UCSD-AML1 (cell line): ENCODE results near the gene ALDH3B1.
A peak's percentile ranks its signal among the peaks of the same experiment; 100 is the strongest.

Experiments used
- DNase-seq: peaks from one replicate; lab custom pipeline; 2025; ENCODE audit not compliant: unreplicated experiment; lab: John Stamatoyannopoulos, UW

The ALDH3B1 gene

GRCh38 chr11:68012843-68013610 is 2.9 kb downstream of the ALDH3B1 start:
- DNase-seq, result no peak

DNA sequence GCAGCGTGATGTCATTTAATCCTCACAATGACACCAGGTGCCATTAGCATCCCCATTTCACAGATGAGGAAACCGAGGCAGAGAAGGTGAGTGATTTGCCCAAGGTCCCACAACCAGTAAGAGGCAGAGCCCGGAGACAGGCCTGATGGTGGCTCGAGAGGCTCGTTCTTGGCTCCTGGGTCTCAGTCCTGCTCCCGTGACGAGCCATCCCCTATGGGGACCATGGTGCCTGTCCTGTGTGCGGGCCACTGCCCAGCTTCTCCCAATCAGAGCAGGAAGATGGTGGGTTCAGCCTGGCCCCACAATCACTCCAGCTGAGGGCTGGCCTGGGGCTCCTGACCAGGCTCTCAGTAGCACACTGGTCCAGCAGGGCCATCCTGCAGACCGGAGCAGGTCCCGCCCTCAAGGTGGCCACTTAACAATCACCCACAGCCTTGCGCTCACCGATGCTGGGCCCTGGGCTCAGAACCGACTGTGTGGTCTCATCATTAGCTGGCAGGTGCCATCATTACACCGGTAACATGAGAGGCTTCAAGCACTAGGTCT is 3.6 kb downstream of the ALDH3B1 start:
- no peak for DNase-seq

DNA sequence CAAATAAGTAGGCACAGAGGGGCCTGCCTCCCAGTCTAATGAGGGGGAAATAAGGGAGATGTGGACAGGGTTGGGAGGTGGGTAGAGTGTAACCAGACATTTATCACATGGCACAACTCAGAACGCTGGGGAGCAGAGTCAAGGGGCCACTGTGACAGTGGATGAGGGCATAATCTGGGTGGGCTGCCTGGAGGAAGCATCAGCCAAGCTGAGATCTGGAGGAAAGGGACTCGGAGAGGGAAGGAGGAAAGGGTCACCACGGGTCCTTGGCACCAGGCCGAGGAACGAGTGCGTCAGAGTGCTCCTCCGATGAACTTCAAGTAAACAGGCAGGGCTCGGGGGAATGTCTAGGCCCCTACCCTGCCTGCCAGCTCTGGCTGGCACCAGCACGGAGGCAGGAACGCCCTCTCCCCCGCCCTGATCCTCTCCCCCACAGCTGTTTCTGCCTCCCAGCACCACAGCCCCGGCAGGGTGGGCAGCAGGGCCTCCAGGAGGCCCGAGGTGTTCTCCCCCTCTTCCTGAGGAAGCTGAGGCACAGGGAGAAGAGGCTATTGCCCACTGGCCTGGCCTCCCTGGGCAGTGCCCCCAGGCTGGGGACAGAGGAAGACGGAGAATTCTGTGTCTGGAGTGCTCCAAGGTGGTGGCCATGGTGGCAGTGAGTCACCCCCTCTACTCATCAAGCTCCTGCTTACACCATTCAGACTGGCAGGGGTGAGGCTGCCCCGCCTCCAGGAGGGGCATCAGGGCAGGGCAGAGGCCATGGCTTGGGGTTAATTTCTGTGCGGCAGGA is 4.2 kb downstream of the ALDH3B1 start:
- DNase-seq, result peak; percentile 31

GRCh38 chr11:68014947-68015447 is 4.9 kb downstream of the ALDH3B1 start:
- DNase-seq, result no peak

GRCh38 chr11:68015467-68015866 is 5.3 kb downstream of the ALDH3B1 start:
- no peak for DNase-seq

DNA sequence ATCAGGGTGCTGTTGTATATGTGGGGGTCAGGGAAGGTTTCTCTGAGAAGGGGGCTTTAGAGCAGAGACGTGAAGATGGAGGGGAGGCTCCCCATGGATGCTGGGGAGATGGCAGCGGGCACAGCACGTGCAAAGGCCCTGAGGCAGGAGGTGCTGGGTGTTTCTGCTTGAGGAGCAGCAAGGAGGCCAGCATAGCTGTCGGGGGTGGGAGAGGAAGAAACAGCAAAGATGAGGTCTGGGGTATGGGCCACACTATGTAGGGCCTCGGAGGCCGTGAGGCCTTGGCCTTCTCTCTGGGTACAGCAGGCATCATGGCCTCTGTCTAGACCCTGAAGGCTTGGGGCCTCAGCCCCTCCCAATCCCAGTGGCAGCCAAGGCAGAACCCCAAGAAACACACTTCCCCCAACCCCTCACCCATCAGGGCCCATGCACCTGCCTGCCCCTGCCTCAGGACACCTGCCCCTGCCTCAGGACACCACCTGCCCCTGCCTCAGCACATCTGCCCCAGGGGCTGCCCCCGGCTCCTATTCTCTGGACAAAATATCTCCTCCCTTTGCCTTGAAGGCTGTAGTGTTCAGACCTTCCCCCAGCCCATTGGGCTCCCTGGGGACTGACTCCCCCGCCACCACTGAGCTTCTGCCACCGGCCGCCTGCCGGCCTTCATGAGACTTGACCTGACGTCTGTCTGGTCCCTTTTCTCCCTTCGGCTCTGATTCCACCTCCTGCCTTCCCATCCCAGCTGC is 6.2 kb downstream of the ALDH3B1 start:
- DNase-seq, result no peak

DNA sequence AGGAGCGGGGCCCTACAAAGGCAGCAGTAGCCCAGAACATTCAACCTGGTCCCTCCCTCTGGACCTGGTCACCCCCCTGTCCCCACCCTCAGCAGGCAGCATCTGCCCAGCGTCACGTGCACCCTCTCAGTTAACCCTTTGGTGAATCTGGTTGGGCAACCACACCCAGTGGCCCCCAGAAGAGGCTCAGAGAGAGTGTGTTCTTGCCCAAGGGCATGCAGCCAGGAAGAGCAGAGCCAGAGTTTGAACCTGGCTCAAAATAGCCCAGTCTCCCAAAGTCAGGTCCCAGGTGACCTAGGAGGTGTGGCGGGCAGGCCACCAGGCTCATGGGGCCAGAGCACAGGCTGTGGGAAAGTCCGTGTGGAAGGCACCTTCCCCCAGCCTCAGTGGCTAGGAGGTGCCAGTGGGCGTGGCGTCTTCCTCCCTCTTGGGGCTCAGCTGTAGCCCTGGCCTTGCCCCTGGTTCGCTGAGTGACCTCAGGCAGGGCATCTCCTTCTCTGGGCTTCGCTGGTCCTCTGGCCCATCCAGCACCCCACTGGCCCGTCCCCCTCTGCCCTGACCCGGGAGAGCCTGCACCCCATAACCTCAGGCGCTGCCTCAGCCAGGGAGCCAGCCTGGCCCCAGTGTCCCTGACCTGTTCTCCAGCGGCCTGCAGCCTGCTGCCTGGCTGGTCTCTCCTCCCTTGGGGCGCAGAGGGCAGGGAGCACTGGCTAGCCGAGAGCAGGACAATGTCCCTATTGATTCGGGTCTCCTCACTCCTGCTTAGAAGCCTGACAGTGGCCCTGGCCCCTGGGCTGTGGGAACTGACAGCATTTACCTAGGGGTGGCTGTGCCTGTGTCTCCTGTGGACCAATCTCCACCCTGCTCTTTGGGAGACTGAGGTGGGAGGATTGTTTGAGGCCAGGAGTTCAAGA is 7.0 kb downstream of the ALDH3B1 start:
- DNase-seq, result no peak

DNA sequence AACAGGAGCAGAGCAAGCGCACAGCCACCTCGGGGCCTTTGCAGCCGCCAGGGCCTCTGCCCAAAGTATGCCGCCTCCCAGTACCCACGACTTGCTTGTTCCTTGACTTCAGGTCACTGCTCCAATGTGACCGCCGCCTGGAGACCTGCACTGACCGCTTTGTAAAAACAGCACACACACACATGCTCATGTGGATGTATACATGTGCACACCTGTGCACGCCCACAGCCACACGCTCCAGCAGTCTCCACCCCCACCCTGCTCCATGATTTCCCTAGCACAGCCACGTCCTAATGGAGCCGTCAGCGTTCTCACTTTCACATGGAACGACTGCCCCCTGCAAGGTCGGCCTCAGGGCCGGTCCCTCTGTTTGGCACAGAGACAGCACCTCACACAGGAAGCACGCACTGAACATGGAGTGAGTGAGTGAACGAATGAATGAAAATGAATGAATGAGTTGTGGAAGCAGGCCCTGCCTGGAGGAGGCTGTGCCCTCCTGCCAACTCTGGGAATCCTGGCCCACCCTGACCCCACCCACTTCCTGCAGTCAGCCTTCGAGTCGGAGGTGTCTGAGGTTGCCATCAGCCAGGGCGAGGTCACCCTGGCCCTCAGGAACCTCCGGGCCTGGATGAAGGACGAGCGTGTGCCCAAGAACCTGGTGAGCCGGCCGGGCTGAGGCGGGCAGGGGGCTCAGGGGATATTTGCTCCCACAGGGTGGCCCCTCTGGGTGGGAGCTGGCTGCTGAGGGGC is 8.0 kb downstream of the ALDH3B1 start:
- DNase-seq, result no peak

DNA sequence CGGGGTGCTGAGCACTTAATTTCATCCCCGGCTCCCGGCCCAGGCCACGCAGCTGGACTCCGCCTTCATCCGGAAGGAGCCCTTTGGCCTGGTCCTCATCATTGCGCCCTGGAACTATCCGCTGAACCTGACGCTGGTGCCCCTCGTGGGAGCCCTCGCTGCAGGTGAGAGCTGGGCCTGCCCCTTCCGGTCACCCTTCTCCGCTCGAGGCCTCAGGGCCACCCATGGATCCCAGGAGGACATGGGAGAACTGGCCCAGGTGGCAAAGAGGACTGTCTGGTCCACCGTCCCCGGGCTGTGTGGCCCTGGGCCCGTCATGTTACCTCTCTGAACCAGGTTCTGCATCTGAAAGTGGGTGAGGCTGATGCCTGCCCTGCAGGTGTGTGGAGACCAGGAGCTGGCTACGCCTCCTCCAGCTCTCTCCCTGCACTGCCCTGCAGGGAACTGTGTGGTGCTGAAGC is 8.6 kb downstream of the ALDH3B1 start:
- no peak for DNase-seq

DNA sequence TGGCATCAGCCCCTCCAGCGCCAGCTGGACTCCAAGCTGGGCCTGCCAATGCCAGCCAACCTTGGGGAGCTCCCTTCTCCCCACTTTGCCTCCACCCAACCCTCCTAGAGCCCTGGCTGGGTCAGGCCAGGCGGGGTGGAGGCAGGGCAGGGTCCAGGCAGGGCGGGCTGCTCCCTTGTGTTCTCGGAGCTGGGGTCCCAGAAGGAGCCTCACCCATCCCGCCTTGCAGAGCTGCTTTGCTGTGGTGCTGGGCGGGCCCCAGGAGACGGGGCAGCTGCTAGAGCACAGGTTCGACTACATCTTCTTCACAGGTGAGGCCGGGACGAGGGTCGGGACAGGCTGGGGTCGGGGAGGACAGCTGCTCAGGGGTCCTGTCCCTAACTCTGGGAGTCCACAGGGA is 9.4 kb downstream of the ALDH3B1 start:
- no peak for DNase-seq

DNA sequence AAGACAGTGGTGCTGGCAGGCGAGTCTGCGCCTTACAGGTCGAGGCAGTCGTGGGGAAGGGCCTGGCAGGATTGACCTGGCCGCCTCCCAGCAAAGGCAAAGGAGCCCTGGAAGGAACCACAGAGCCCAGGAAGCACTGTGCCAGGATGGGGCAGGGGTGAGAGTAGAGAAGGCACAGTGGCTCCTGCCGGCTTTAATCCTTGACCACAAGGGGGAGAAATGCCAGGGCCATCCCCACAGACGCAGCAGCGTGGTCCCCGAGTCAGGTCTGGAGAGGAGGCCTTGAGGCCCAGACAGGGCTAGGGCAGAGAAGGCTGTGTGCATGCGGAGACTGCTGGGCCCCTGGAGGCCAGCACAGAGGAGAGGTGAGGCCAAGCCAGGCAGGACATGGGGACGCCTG is 10.4 kb downstream of the ALDH3B1 start:
- peak; percentile 41 for DNase-seq

DNA sequence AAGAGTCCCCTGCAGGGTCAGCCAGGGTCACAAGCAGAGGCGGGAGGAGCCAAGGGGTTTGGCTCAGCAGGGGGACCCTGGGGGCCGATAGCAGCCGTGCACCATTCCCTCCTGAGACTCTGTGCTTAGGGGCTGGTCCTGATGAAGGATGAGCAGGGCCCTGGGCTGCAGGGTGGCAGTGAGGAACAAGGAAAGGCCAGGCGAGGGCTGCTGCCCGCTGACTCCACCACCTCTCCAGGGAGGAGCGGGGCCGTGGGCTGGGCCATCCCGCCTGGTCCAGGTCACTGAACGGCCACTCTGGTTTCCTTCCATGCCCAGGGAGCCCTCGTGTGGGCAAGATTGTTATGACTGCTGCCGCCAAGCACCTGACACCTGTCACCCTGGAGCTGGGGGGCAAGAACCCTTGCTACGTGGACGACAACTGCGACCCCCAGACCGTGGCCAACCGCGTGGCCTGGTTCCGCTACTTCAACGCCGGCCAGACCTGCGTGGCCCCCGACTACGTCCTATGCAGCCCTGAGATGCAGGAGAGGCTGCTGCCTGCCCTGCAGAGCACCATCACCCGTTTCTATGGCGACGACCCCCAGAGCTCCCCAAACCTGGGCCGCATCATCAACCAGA is 11.2 kb downstream of the ALDH3B1 start:
- no peak for DNase-seq

GRCh38 chr11:68022531-68022930 is 12.4 kb downstream of the ALDH3B1 start:
- no peak for DNase-seq

GRCh38 chr11:68024508-68024907 is 14.4 kb downstream of the ALDH3B1 start:
- DNase-seq, result no peak

GRCh38 chr11:68025047-68025446 is 14.9 kb downstream of the ALDH3B1 start:
- no peak for DNase-seq

- DNase-seq, result no peak
Observed at GRCh38 chr11:68026391-68027105, 16.4 kb downstream of the ALDH3B1 start.

DNA sequence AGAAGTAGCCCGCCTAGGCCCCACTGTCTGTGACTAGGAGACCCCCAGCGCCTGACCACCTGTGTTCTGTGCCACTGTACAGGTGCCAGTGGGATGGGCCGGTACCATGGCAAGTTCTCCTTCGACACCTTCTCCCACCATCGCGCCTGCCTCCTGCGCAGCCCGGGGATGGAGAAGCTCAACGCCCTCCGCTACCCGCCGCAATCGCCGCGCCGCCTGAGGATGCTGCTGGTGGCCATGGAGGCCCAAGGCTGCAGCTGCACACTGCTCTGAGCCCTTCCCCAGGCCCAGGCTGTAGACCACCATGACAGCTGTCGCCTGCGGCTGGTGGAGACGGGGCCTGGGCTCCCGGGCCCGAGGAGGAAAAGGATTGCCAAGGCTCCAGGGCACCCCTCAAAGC is 17.5 kb downstream of the ALDH3B1 start:
- DNase-seq, result no peak

DNA sequence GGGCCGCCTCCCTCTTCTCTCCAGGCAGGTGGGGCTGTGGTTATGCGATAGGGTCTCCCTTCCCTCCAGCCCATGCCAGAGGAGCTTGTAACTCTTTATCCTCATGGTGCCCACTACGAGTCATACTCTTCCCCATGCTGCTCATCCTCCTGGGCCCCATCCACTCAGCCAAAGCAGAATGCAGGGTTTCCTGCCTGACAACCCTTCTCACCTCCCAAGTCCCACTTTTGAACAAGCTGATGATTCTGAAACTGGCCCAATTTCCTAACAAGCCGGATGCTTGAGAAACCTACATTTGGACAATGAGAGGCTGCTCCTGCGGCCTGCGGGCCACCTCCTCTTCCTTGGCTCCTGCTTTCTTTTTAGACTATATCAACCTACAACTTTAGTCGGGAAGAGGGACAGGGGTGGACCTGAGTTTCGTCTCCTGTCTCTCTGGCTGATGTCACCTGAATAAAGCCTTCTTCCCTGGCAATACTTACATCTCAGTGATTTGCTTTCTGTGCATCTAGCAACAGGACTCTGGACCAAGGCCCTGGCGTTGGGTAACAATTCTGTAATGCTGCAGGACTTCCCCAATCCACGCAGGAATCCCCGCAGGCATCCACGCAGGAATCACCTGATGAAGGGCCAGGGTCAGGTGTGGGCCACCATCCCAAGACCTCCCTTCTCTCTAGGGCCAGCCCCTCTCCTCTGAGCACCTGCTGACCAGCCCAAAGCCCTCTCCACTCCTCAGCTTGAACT is 18.8 kb downstream of the ALDH3B1 start:
- DNase-seq, result no peak
